K562 (cell line): ENCODE results near the gene STK33.

Experiments
- FIP1L1 ChIP-seq: fragments of 200-400 bp; formaldehyde crosslinking; IDR thresholded peaks from 2 replicates; pipeline ENCODE4 v1.6.1; 2018; ENCODE audit warnings: mild to moderate bottlenecking, low read depth, low read length; ENCODE audit not compliant: poor library complexity, severe bottlenecking
- TF ChIP-seq, protein P1 (sequence below), 3 experiments: IDR thresholded peaks in 2 of 3; conservative IDR thresholded peaks in 1 of 3; 2 replicates each; pipeline ENCODE4 v1.5.1; 2011 to 2012; ENCODE audit warnings: low read length in 3 of 3, mild to moderate bottlenecking in 3 of 3, control low read depth in 2 of 3, improper control_type of control experiment in 1 of 3, inconsistent platforms in 1 of 3, low read depth in 1 of 3, mixed read lengths in 1 of 3, moderate library complexity in 1 of 3; ENCODE audit not compliant: insufficient read depth in 2 of 3
- TF ChIP-seq, protein P2 (sequence below): sonication (generic); formaldehyde crosslinking; IDR thresholded peaks from 2 replicates; pipeline ENCODE4 v1.8.1; 2023; ENCODE audit warnings: missing genetic modification reagents, mild to moderate bottlenecking, borderline replicate concordance
- TF ChIP-seq, protein P3 (sequence below): fragments of 200-800 bp; sonication (Bioruptor generic); IDR thresholded peaks from 2 replicates; pipeline ENCODE4 v1.6.1; 2017; ENCODE audit warnings: missing genetic modification characterization, missing compliant biosample characterization

DNA sequence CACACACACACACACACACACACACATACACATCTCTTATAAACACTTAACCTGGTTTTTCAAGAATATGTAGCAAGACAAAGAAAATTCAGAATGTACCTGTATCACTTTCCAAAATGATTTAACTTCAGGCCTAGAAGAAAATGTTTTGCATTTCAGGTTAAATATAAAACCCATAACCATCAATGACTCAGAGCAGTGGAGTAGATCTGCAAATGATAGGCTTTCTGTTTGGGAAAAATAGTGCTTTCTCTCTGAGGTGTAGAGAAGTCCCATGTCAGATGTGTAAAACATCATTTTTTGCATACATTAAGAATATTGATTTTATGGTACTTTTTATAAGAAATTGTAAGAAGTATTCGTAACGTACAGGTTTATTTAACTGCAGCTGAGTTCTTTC lies 116.9 kb downstream of the STK33 start:
- TF ChIP-seq FIP1L1: no peak
- TF ChIP-seq, protein P1, sequence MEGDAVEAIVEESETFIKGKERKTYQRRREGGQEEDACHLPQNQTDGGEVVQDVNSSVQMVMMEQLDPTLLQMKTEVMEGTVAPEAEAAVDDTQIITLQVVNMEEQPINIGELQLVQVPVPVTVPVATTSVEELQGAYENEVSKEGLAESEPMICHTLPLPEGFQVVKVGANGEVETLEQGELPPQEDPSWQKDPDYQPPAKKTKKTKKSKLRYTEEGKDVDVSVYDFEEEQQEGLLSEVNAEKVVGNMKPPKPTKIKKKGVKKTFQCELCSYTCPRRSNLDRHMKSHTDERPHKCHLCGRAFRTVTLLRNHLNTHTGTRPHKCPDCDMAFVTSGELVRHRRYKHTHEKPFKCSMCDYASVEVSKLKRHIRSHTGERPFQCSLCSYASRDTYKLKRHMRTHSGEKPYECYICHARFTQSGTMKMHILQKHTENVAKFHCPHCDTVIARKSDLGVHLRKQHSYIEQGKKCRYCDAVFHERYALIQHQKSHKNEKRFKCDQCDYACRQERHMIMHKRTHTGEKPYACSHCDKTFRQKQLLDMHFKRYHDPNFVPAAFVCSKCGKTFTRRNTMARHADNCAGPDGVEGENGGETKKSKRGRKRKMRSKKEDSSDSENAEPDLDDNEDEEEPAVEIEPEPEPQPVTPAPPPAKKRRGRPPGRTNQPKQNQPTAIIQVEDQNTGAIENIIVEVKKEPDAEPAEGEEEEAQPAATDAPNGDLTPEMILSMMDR (IDR thresholded peaks at IDR 0.05 in 2 of 3, conservative IDR thresholded peaks at IDR 0.05 in 1 of 3; ENCODE audit: insufficient read depth in 2 of 3, low read depth in 1 of 3, low read length in 3 of 3): no peak
- TF ChIP-seq, protein P2, sequence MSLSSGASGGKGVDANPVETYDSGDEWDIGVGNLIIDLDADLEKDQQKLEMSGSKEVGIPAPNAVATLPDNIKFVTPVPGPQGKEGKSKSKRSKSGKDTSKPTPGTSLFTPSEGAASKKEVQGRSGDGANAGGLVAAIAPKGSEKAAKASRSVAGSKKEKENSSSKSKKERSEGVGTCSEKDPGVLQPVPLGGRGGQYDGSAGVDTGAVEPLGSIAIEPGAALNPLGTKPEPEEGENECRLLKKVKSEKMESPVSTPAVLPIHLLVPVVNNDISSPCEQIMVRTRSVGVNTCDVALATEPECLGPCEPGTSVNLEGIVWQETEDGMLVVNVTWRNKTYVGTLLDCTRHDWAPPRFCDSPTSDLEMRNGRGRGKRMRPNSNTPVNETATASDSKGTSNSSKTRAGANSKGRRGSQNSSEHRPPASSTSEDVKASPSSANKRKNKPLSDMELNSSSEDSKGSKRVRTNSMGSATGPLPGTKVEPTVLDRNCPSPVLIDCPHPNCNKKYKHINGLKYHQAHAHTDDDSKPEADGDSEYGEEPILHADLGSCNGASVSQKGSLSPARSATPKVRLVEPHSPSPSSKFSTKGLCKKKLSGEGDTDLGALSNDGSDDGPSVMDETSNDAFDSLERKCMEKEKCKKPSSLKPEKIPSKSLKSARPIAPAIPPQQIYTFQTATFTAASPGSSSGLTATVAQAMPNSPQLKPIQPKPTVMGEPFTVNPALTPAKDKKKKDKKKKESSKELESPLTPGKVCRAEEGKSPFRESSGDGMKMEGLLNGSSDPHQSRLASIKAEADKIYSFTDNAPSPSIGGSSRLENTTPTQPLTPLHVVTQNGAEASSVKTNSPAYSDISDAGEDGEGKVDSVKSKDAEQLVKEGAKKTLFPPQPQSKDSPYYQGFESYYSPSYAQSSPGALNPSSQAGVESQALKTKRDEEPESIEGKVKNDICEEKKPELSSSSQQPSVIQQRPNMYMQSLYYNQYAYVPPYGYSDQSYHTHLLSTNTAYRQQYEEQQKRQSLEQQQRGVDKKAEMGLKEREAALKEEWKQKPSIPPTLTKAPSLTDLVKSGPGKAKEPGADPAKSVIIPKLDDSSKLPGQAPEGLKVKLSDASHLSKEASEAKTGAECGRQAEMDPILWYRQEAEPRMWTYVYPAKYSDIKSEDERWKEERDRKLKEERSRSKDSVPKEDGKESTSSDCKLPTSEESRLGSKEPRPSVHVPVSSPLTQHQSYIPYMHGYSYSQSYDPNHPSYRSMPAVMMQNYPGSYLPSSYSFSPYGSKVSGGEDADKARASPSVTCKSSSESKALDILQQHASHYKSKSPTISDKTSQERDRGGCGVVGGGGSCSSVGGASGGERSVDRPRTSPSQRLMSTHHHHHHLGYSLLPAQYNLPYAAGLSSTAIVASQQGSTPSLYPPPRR (CRISPR knock-in tag): no peak
- TF ChIP-seq, protein P3, sequence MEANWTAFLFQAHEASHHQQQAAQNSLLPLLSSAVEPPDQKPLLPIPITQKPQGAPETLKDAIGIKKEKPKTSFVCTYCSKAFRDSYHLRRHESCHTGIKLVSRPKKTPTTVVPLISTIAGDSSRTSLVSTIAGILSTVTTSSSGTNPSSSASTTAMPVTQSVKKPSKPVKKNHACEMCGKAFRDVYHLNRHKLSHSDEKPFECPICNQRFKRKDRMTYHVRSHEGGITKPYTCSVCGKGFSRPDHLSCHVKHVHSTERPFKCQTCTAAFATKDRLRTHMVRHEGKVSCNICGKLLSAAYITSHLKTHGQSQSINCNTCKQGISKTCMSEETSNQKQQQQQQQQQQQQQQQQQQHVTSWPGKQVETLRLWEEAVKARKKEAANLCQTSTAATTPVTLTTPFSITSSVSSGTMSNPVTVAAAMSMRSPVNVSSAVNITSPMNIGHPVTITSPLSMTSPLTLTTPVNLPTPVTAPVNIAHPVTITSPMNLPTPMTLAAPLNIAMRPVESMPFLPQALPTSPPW (CRISPR knock-in tag): no peak
